Measurements from ENCODE around the gene ADAM30. TPM values are rescaled to one million over a fixed set of nuclear protein-coding genes. Genes with fewer than 3 reads are reported as not detected.

ADAM30 gene
- not detected in 2 replicates for total RNA-seq

DNA sequence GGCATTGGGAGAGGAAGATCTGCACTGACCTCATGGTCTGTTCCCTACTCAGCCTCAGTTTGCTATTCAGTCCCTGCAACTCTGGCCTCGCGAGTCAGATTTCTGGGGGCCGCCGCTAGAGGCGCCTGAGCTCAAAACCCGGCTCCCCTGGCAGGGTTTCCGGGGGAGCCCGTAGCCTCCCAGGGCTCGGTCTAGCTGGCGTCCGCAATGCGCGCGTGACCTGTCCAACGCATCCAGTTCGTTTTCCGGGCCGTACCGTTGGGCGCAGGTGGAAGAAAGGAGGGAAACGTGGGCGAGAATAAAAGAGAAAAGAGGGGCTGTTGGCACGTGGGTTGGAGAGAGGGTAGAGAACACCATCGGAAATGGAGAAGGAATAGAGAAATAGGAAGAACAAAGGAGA, at the start of gene ADAM30:
Gene ADAM30, minus strand, starts transcription at position 213 of the 400 bp plus-strand sequence. Its CDS starts 179 bp downstream, at position 34.

Other genes with a start within 250 kb of the ADAM30 start
- gene ZNF697, start 248.2 kb downstream of the ADAM30 start, total RNA-seq, result 8.2 and 9.6 TPM in 2 replicates
- 310 and 402 TPM in 2 replicates for gene PHGDH, start 184.6 kb downstream of the ADAM30 start, total RNA-seq
- not detected in 2 replicates for gene HMGCS2, start 127.6 kb downstream of the ADAM30 start, total RNA-seq
- gene REG4, start 85.1 kb downstream of the ADAM30 start, total RNA-seq, result not detected in 2 replicates
- gene NOTCH2, start 173.1 kb upstream of the ADAM30 start, total RNA-seq, result 64.9 and 72.2 TPM in 2 replicates